PC-3 (cell line): Measurements from ENCODE around the gene A2ML1.

Experiments used
- EZH2 ChIP-seq: fragments of 300-600 bp; sonication (generic); IDR thresholded peaks from one replicate; pipeline ENCODE4 v1.6.1; 2017; ENCODE audit warnings: antibody characterized with exemption, mild to moderate bottlenecking, low read length; ENCODE audit not compliant: unreplicated experiment
- TF ChIP-seq, protein P1 (sequence below): fragments of 300-600 bp; sonication (generic); conservative IDR thresholded peaks from 2 replicates; pipeline ENCODE4 v1.5.1; 2017; ENCODE audit warnings: antibody characterized with exemption, low read depth, mild to moderate bottlenecking, low read length

DNA sequence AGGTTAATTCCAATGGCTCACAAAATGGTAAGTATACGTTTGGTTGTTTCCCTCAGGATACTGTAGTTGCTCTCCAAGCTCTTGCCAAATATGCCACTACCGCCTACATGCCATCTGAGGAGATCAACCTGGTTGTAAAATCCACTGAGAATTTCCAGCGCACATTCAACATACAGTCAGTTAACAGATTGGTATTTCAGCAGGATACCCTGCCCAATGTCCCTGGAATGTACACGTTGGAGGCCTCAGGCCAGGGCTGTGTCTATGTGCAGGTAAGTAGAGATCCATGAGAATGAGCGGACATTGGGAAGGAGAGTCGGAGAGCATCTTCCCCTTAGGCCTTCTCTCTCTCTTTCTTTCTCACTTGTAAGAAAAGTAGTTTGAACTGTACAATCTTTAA lies 45.4 kb downstream of the A2ML1 start:
- TF ChIP-seq, protein P1, sequence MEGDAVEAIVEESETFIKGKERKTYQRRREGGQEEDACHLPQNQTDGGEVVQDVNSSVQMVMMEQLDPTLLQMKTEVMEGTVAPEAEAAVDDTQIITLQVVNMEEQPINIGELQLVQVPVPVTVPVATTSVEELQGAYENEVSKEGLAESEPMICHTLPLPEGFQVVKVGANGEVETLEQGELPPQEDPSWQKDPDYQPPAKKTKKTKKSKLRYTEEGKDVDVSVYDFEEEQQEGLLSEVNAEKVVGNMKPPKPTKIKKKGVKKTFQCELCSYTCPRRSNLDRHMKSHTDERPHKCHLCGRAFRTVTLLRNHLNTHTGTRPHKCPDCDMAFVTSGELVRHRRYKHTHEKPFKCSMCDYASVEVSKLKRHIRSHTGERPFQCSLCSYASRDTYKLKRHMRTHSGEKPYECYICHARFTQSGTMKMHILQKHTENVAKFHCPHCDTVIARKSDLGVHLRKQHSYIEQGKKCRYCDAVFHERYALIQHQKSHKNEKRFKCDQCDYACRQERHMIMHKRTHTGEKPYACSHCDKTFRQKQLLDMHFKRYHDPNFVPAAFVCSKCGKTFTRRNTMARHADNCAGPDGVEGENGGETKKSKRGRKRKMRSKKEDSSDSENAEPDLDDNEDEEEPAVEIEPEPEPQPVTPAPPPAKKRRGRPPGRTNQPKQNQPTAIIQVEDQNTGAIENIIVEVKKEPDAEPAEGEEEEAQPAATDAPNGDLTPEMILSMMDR: no peak
- TF ChIP-seq EZH2: no peak
